PFSK-1 (cell line): ENCODE results near the gene ACER3.

Experiments used
- FOXP2 ChIP-seq: optimal IDR thresholded peaks from 2 replicates; pipeline ENCODE3; 2011; ENCODE audit warnings: borderline replicate concordance, control low read depth, inconsistent platforms; ENCODE audit not compliant: insufficient read depth; ENCODE audit errors: extremely low read length, extremely low read depth
- POLR2AphosphoS5 ChIP-seq: IDR thresholded peaks from 2 replicates; pipeline ENCODE4 v1.6.1; 2012; ENCODE audit warnings: low read depth, mild to moderate bottlenecking, control low read depth, low read length, moderate library complexity
- SIN3A ChIP-seq: IDR thresholded peaks from 2 replicates; pipeline ENCODE4 v1.6.1; 2012; ENCODE audit warnings: mild to moderate bottlenecking, low read length, moderate library complexity, borderline replicate concordance; ENCODE audit not compliant: insufficient read depth
- TAF1 ChIP-seq: IDR thresholded peaks from 2 replicates; pipeline ENCODE4 v1.6.1; 2012; ENCODE audit warnings: low read length, control low read depth, borderline replicate concordance; ENCODE audit not compliant: insufficient read depth
- TF ChIP-seq, protein P1 (sequence below), 2 experiments: IDR thresholded peaks; 2 replicates each; pipeline versions ENCODE4 v1.6.1 to v1.8.0; 2011 to 2012; ENCODE audit warnings: low read depth in 2 of 2, low read length in 2 of 2, control low read depth in 1 of 2, inconsistent platforms in 1 of 2, mild to moderate bottlenecking in 1 of 2, moderate library complexity in 1 of 2; ENCODE audit not compliant: insufficient read depth in 1 of 2

The ACER3 gene

DNA sequence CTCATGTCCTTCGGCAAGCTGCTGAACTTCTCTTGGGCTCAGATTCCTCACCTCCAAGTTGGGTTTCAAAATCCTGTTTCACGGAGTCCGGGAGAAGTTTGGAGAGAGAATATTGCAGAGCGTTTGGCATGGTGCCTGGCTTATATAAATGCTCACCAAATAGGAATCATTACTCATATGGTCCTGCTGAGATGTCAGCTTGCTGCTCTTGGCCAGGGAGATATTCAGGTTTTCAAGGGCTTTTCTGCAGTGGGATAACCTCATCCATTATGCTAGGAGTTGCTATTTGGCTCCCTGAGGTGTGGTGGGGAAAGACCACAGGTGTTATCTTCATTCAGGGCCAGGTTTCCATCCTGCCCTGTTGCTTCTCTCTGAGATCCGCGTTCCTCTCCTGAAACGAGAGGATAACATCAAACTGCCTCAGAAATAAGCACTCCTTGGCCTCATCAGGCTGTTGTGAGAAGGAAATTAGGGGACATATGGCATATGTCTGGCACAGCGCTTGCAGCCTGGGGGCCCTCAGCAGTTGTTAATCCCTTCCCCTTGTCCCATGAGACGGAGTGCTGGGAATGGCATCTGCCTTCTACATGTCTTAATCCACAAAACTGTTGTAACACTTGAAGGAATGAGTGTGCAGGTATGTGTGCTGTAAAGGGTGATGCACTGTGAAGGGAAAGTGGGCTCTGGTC, 29.9 kb upstream of the ACER3 start:
- TF ChIP-seq, protein P1, sequence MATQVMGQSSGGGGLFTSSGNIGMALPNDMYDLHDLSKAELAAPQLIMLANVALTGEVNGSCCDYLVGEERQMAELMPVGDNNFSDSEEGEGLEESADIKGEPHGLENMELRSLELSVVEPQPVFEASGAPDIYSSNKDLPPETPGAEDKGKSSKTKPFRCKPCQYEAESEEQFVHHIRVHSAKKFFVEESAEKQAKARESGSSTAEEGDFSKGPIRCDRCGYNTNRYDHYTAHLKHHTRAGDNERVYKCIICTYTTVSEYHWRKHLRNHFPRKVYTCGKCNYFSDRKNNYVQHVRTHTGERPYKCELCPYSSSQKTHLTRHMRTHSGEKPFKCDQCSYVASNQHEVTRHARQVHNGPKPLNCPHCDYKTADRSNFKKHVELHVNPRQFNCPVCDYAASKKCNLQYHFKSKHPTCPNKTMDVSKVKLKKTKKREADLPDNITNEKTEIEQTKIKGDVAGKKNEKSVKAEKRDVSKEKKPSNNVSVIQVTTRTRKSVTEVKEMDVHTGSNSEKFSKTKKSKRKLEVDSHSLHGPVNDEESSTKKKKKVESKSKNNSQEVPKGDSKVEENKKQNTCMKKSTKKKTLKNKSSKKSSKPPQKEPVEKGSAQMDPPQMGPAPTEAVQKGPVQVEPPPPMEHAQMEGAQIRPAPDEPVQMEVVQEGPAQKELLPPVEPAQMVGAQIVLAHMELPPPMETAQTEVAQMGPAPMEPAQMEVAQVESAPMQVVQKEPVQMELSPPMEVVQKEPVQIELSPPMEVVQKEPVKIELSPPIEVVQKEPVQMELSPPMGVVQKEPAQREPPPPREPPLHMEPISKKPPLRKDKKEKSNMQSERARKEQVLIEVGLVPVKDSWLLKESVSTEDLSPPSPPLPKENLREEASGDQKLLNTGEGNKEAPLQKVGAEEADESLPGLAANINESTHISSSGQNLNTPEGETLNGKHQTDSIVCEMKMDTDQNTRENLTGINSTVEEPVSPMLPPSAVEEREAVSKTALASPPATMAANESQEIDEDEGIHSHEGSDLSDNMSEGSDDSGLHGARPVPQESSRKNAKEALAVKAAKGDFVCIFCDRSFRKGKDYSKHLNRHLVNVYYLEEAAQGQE (IDR thresholded peaks at IDR 0.05; ENCODE audit: insufficient read depth in 1 of 2, low read depth in 2 of 2, low read length in 2 of 2): no peak
- TF ChIP-seq FOXP2 (no peak), TAF1 (no peak)

DNA sequence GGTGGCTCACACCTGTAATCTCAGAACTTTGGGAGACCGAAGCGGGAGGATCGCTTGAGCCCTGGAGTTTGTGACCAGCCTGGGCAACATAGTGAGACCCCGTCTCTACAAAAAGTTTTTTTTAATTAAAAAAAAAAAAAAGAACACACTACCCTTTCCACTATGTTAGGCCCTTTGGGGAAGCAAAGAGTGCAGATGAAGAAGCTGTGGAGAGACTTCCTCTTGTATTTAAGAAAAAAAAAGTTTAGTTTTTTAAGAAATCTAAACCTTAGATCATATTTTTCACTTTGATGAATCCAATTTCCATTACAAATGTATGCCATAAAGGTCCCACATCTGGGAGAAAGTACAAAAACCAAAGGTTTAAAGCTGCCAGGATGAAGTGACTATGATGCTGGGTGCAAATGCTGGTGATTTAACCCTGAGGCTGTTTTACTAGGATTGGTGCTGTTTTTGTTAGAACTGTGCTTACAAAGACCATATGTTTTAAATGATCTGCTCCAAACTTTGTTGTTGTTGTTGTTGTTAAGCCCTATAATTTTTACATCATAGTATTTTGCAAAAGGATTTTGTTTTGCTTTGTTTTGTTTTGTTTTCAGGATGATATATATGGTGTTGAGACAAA, 28.9 kb upstream of the ACER3 start:
- TF ChIP-seq FOXP2: no peak
- no peak for TF ChIP-seq TAF1
- TF ChIP-seq, protein P1 (IDR thresholded peaks at IDR 0.05; ENCODE audit: insufficient read depth in 1 of 2, low read depth in 2 of 2, low read length in 2 of 2): no peak
- no peak for TF ChIP-seq SIN3A
- no peak for TF ChIP-seq POLR2AphosphoS5

DNA sequence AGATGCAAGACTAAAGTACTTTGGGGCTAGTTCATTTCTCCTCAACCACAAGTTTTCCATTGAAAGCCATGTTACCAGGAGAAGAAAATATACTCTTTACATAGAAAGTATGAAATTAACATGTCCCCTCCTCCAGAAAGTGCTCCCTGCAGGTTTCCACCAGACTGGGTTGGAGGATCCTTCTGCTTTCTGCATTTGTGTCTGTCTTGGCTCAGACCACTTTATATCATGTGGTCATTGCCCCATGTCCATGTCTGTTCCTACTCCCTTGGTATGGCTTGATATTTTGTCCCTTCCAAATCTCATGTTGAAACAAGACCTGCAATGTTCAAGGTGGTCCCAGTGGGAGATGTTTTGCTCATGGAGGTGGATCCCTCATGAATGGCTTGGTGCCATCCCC, 28.4 kb upstream of the ACER3 start:
- TF ChIP-seq FOXP2: no peak
- no peak for TF ChIP-seq TAF1
- no peak for TF ChIP-seq POLR2AphosphoS5
- TF ChIP-seq, protein P1 (IDR thresholded peaks at IDR 0.05; ENCODE audit: insufficient read depth in 1 of 2, low read depth in 2 of 2, low read length in 2 of 2): no peak
- no peak for TF ChIP-seq SIN3A

DNA sequence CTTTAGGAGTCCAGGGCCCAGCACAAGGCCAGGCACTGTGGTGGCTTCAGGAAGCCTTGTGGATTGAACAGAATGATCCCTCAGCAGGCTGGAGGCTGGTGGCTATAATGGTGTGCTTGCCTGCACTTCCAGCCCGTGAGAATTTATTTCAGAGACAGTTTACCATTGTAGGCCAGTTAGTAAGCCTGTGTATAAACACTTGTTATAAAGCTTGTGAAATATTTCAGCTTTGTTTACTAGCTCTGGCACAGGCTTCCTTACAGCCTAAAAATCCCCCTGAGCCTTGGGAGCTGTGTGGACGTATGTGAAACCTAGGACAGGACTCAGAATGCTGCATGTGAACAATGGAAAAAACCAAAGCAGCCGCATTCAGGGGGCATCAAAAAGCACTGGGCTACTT, 26.6 kb upstream of the ACER3 start:
- TF ChIP-seq FOXP2 (no peak), POLR2AphosphoS5 (no peak), SIN3A (no peak), TAF1 (no peak)
- TF ChIP-seq, protein P1 (IDR thresholded peaks at IDR 0.05; ENCODE audit: insufficient read depth in 1 of 2, low read depth in 2 of 2, low read length in 2 of 2): no peak

DNA sequence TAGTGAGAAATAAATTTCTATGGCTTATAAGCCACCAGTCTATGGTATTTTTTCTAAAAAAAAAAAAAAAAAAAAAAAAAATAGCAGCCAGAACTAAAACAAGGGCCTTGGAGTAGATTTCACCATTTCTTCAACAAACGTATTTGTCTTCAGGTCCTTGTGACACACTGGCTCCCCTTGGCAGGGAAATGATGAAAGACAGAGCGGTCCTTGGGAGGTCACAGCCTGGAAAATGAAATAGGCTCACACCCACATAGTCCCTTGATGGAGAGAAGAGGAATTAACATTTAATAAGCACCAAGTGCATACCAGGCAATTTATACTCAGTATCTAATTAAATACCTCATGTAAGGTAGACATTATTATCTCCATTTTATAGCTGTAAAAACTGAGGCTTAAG, 25.7 kb upstream of the ACER3 start:
- TF ChIP-seq SIN3A (no peak), TAF1 (no peak), FOXP2 (no peak), POLR2AphosphoS5 (no peak)
- TF ChIP-seq, protein P1 (IDR thresholded peaks at IDR 0.05; ENCODE audit: insufficient read depth in 1 of 2, low read depth in 2 of 2, low read length in 2 of 2): no peak
